ENCODE results near the gene ZCCHC10. TPM values are rescaled to one million over a fixed set of nuclear protein-coding genes. Genes with fewer than 3 reads are reported as not detected.

The ZCCHC10 gene
- total and polyA plus RNA-seq, 9 of the 15 experiments (the other 6 are each of a cell fraction or from before 2014, with no cell fraction given) = 11.9 to 146 (median 51.8) TPM

DNA sequence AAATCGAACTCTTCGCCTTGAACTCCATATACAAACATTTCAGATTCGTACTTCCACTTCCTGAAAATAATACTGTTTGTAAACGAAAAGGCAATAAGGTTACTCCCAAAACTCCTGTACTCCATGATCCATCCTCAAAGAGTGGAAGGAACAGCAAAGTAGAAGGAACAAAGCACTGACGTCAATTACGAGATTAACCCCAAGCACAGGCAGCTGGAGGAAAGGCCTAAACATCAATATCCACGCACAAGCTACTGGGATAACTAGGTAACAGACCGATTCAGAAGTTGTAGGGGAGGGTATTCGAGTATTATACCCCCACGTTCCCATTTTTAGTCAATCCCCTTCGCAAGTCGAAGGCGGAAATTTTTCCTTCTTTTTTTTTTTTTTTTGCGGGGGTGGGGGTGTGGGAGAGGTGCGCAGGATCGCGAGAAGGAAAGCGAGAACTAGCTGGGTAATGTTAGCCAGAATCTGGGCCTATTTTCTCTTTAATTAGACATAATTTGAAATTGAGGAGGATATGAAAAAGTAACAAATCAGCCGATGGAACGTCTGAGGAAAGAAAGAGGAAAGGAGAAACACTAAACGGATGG is 63.8 kb downstream of the ZCCHC10 start (continued):
- peak; percentile 45 for TF ChIP-seq ZBTB40 (IDR thresholded peaks at IDR 0.05)
- no peak for TF ChIP-seq ZBTB40 (CRISPR knock-in tag; IDR thresholded peaks at IDR 0.05)
- peak; percentile 84 for TF ChIP-seq NBN (IDR thresholded peaks at IDR 0.05; ENCODE audit: low read depth)
- TF ChIP-seq BHLHE40 (IDR thresholded peaks at IDR 0.05; ENCODE audit: low read length) = no peak
- TF ChIP-seq CBX8 (IDR thresholded peaks at IDR 0.05; ENCODE audit: borderline replicate concordance, extremely low read depth, low read depth, low read length, poor library complexity, severe bottlenecking) = no peak
- no peak for TF ChIP-seq HDAC2 (IDR thresholded peaks at IDR 0.05)
- peak in 1 of 2 experiments; percentile 45 for TF ChIP-seq AFF1 (IDR thresholded peaks at IDR 0.05; ENCODE audit: low read depth in 1 of 2, partially characterized antibody in 2 of 2)
- TF ChIP-seq PTTG1 (tag; IDR thresholded peaks at IDR 0.05; ENCODE audit: low read depth) = no peak
- TF ChIP-seq SMARCE1 (IDR thresholded peaks at IDR 0.05) = peak; percentile 60; the same call in 1 of the 2 replicates
- TF ChIP-seq ZEB2 (IDR thresholded peaks at IDR 0.05) = 0 out of 2 replicates have a peak, but pooled peaks have one; percentile 46
- 0 out of 2 replicates have a peak, but pooled peaks have one; percentile 10 for TF ChIP-seq TEAD4 (IDR thresholded peaks at IDR 0.05; ENCODE audit: low read length)
- TF ChIP-seq TEAD4 (CRISPR knock-in tag; IDR thresholded peaks at IDR 0.05; ENCODE audit: borderline replicate concordance) = no peak
- peak; percentile 42 for TF ChIP-seq SOX6 (IDR thresholded peaks at IDR 0.05)
- 0 out of 2 replicates have a peak, but pooled peaks have one; percentile 17 for TF ChIP-seq SP1 (CRISPR knock-in tag; IDR thresholded peaks at IDR 0.05)
- TF ChIP-seq TBL1XR1 (IDR thresholded peaks at IDR 0.05; ENCODE audit: low read length in 2 of 2) = no peak
- peak; percentile 78 for TF ChIP-seq ATF7 (IDR thresholded peaks at IDR 0.05)
- TF ChIP-seq BCOR (IDR thresholded peaks at IDR 0.05) = 0 out of 2 replicates have a peak, but pooled peaks have one; percentile 6
